Esophagus (tissue), 2 donors: Measurements from ENCODE around the gene GOLGA6A. TPM values are rescaled to one million over a fixed set of nuclear protein-coding genes. Genes with fewer than 3 reads are reported as not detected.
"Not testable (repeated sequence)": the region's sequence is repeated elsewhere in the genome, so short reads cannot be mapped to it uniquely, and the experiment has no call there.

ENCODE experiments used
- H3K27ac ChIP-seq, 2 donors: one replicate each; pipeline ENCODE4 v1.5.1; 2013; ENCODE audit warnings: low read depth in 2 of 2, mild to moderate bottlenecking in 2 of 2, inconsistent platforms in 1 of 2, low read length in 1 of 2, moderate library complexity in 1 of 2
- H3K27me3 ChIP-seq, 2 donors: one replicate each; pipeline ENCODE4 v1.6.1; 2013; ENCODE audit warnings: low read length in 2 of 2, control low read depth in 1 of 2, mild to moderate bottlenecking in 1 of 2; ENCODE audit not compliant: insufficient read depth in 2 of 2, control insufficient read depth in 1 of 2
- H3K36me3 ChIP-seq, 2 donors: one replicate each; pipeline ENCODE4 v1.6.1; 2013; ENCODE audit warnings: low read length in 1 of 2; ENCODE audit not compliant: control insufficient read depth in 2 of 2, insufficient read depth in 2 of 2
- H3K4me1 ChIP-seq, 2 donors: one replicate each; pipeline ENCODE4 v1.6.1; 2013; ENCODE audit warnings: low read length in 1 of 2; ENCODE audit not compliant: control insufficient read depth in 2 of 2, insufficient read depth in 2 of 2
- H3K4me3 ChIP-seq, 2 donors: one replicate each; pipeline ENCODE4 v1.5.1; 2013; ENCODE audit warnings: low read length in 2 of 2, mild to moderate bottlenecking in 2 of 2, low read depth in 1 of 2, moderate library complexity in 1 of 2
- H3K9me3 ChIP-seq, 2 donors: one replicate each; pipeline ENCODE4 v1.6.1; 2013; ENCODE audit warnings: mild to moderate bottlenecking in 2 of 2, low read depth in 1 of 2, low read length in 1 of 2, moderate library complexity in 1 of 2; ENCODE audit not compliant: control insufficient read depth in 2 of 2, insufficient read depth in 1 of 2
- WGBS, 2 donors: extraction: QIAGEN DNeasy Blood & Tissue Kit; methylation state at CpG; one replicate each; pipeline ENCODE4 v1.1.7; 2013; 5-methylcytosine and 5-hydroxymethylcytosine counted together
- polyA plus RNA-seq, 2 donors: library from polyadenylated mRNA; stranded (reverse); fragments of 200-250 nt; gene quantifications; one replicate each; pipeline ENCODE4 v1.2.3, GENCODE V29; 2013
- donor health status: healthy with polysubstance abuse.
- donor health status: Bipolar disorder and iron deficiency.

The GOLGA6A gene
- polyA plus RNA-seq, 2 donors: 0.02 TPM

- not testable (repeated sequence) for H3K36me3 ChIP-seq
Measured at GRCh38 chr15:74072132-74072531, 10.2 kb downstream of the GOLGA6A start.

DNA sequence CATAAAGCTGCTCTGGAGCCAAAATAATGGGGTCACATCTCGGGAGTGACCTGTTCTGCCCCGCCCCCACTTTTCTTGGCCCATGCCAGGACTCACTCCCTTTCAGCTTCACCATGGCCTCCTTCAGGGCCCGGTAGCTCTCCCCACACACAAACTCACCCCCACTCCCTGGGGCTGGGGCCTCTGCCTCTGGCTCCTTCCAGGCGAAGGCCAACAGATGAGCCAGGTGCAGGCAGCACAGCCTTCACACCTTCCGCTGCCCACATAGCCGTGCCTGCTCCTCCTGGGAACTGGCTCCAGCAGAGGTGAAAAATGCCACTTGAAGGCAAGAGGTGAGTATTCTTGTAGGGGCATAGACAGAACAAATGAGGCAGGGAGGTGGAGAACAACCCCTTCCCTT lies 10.7 kb downstream of the GOLGA6A start:
- not testable (repeated sequence) for H3K4me3 ChIP-seq, H3K4me1 ChIP-seq, H3K27me3 ChIP-seq, H3K36me3 ChIP-seq, H3K9me3 ChIP-seq, H3K27ac ChIP-seq
- WGBS, 2 donors: 89 to 90% methylated on average over 4 of the region's 6 CpGs

More at GRCh38 chr15:74072132-74072531, 10.2 kb downstream of the GOLGA6A start:
- not testable (repeated sequence) for H3K4me3 ChIP-seq, H3K4me1 ChIP-seq, H3K9me3 ChIP-seq, H3K27ac ChIP-seq, H3K27me3 ChIP-seq
- 100% methylated on average over 1 of the region's 9 CpGs; no CpG with 5 or more reads in 1 of the 2 donors for WGBS, 2 donors

DNA sequence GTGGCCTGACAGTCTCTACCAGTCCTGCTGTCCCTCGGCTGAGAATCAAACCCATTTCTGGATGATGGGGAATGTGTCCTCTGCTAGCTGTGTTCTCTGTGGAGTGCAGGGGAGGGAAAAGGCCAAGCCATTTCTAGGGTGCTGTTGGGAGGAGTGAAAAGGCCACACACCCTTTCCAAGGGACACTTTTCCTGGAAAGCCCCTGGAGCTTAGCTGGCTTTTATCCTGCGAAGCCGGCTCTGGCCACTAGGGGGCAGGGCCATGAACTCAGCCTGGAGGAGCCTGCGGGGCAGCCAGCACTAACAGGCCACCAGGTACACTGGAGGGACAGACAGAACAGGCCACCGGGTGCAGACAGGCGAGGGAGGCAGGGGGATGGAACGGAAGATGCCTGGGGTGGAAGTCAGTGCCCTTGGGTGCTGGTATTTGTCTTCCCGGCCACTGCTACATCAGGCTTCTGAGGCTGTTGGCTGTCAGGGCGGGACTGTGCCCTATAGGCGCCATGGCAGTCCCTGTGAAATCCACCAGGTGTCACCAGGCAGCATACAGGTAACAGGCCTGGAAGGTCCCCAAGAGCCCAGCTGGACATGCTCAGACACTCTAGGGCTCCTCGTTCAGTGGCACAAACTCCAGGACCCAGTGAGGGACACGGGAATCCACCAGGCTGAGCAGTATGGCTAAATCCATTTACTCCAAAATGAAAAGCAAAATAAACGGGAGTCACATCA lies 16.5 kb downstream of the GOLGA6A start:
- not testable (repeated sequence) for H3K4me3 ChIP-seq

GRCh38 chr15:74064822-74065221 lies 17.5 kb downstream of the GOLGA6A start:
- not testable (repeated sequence) for H3K4me3 ChIP-seq, H3K36me3 ChIP-seq, H3K27me3 ChIP-seq, H3K9me3 ChIP-seq, H3K4me1 ChIP-seq, H3K27ac ChIP-seq
- WGBS, 2 donors: 47 to 50% methylated on average over 7 to 8 of the region's 8 CpGs

More for the DNA sequence above, 16.5 kb downstream of the GOLGA6A start:
- not testable (repeated sequence) for H3K27ac ChIP-seq, H3K27me3 ChIP-seq, H3K4me1 ChIP-seq, H3K9me3 ChIP-seq, H3K36me3 ChIP-seq
- 11 to 32% methylated on average over 5 to 7 of the region's 13 CpGs for WGBS, 2 donors

DNA sequence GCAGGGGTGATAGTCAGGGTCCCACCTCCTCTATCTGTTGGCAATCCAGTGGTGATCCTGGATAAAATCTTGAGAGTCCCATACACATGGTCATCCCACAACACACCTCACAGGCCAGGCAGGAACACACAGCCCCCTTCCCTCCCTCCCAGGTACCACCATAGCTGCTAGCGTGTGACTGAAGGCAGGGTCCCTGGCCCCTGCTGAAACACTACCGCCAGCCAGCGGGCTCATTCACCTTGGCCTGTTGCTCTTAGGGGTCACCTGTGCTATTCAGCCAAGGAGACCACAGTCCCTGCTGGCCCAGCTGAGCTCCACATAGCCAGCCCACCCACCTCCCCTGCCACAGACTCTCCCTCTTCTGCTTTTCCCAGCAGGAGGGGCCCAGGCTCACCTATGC lies 18.2 kb downstream of the GOLGA6A start:
- H3K36me3 ChIP-seq, H3K4me3 ChIP-seq, H3K27me3 ChIP-seq, H3K27ac ChIP-seq, H3K9me3 ChIP-seq, H3K4me1 ChIP-seq: not testable (repeated sequence)
- 93 to 97% methylated on average over 3 of the region's 3 CpGs for WGBS, 2 donors

DNA sequence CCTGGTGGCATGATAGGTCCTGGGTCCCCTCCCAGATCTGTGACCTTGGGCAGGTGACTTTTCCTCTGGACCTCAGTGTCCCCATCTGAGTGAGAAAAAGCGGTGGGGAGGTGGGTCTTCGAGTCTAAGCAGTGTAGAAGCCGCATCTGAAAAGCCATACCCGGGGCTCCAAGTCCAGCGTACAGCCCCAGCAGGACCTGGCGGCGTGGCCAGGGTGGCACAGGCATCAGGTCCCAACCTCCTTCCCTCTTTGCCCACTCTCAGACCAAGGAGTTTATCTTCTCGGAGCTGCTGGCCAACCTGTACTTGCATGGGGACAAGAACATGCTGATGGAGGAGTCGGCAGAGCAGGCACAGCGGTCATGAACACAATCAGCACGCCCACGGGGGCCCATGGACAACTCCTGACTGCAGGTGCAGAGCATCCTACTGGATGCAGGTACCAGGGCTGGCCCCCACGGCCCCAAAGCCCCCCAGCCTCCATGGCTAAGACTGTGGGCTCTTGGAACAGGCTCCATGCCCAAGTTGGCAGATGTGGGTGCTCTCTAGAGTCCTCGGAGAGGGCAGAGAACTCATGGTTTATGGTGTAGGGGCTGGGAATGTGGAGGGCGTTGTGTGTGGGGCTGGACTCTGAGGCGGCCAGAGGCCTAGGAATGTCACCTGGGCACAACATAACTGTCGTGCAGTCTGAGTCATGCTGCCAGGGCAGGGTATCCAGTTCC lies 18.8 kb downstream of the GOLGA6A start:
- H3K36me3 ChIP-seq, H3K4me1 ChIP-seq, H3K27ac ChIP-seq, H3K9me3 ChIP-seq, H3K27me3 ChIP-seq, H3K4me3 ChIP-seq: not testable (repeated sequence)
- 76 to 81% methylated on average over 8 to 12 of the region's 17 CpGs for WGBS, 2 donors

GRCh38 chr15:74062671-74063070 lies 19.7 kb downstream of the GOLGA6A start:
- no peaks in the 10 kb centered on the region for H3K27me3 ChIP-seq
- H3K27ac ChIP-seq: no peak overlapping the region
- no peaks in the 10 kb centered on the region for H3K9me3 ChIP-seq
- H3K4me1 ChIP-seq: peaks cover 0 to 4% of the 10 kb centered on the region in 2 donors
- no peak overlapping the region for H3K4me3 ChIP-seq
- WGBS, 2 donors: 88 to 90% methylated on average over 7 of the region's 7 CpGs
- no peaks in the 10 kb centered on the region for H3K36me3 ChIP-seq

DNA sequence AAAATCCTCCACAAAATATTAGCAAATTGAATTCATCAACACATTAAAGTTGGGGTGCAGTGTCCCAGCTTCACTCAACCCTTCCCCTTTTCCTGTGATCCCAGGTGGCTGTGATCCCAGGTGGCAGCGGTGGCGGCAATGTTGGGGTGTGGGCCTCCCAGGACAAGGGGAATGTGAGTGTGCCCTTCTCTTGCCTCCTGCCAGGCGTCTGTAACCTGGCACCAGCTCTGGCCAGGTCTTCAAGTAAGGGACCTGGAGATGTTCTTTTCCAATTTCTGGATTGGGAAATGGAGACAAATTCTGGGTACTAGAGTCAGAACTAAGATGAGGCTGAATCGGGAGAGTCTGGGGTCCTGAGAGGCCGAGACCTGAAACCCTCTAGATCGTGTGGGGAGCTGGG lies 20.1 kb downstream of the GOLGA6A start:
- WGBS, 2 donors: 90 to 97% methylated on average over 6 of the region's 6 CpGs
- Histone ChIP-seq H3K9me3 (no peaks in the 10 kb centered on the region), H3K36me3 (no peaks in the 10 kb centered on the region), H3K4me1 (peaks cover 0 to 4% of the 10 kb centered on the region in 2 donors), H3K27ac (no peak overlapping the region), H3K4me3 (no peak overlapping the region), H3K27me3 (no peaks in the 10 kb centered on the region)

DNA sequence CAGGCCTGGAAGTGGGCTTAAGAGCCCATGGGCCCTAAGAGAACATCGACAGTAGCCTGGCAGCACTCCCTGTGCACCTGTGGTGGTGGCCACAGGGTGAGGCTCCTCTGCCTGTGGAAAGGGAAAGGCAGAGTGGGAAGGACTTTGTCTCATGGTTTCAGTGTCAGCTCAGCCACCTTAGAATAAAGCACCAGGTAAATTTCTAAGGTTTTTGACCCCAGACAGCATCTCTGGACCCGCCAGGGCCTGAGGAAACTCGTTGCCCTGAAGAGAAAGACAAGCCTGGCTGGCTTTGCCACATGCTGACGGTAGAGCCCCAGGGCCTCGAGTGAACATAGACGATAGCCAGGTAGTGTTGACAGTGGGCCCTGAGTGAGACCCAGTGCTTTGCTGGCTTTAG lies 22.1 kb downstream of the GOLGA6A start:
- Histone ChIP-seq H3K36me3 (no peaks in the 10 kb centered on the region), H3K4me1 (peaks cover 0 to 4% of the 10 kb centered on the region in 2 donors), H3K4me3 (no peak overlapping the region), H3K9me3 (no peaks in the 10 kb centered on the region), H3K27me3 (no peaks in the 10 kb centered on the region), H3K27ac (no peak overlapping the region)
- 61 to 64% methylated on average over 6 of the region's 6 CpGs for WGBS, 2 donors
